ENCODE data around the gene PLXDC1.

GRCh38 chr17:39099663-39100286 lies 51.7 kb downstream of the PLXDC1 start:
- no peak for TF ChIP-seq CTCF (conservative IDR thresholded peaks at IDR 0.05 in 1 of 2, IDR thresholded peaks at IDR 0.05 in 1 of 2; ENCODE audit: low read depth in 1 of 2, low read length in 2 of 2)
- TF ChIP-seq EZH2 (IDR thresholded peaks at IDR 0.05; ENCODE audit: low read length, missing control alignments), result no peak

Data from fibroblast of lung (primary cell).